ENCODE measurements around the gene HBG1.

DNA sequence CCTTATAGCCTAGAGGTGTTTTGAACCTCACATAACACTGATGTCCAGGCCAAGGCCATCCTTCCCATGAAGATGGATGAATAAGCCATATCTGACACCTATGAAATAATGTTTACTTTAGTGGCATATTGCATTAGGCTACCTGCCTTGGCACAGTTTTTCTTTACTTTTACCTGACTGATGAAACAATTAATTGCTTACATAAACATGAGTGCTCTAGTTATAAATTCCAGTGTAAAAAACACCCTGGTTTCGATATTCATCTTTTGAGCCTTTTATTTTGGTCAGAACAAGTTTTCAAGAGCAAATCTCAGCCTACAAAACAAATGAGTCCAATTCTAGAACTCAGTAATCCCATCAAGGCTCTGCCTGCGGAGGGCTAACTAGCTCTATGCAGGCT lies 27.0 kb upstream of the HBG1 start:
- TF ChIP-seq POLR2A (IDR thresholded peaks at IDR 0.05) (no peak), EP300 (IDR thresholded peaks at IDR 0.05) (no peak), CTCF (IDR thresholded peaks at IDR 0.05) (no peak)
